ENCODE data around the gene LCAT. TPM values are rescaled to one million over a fixed set of nuclear protein-coding genes. Genes with fewer than 3 reads are reported as not detected.

LCAT gene
- 3.5 TPM for polyA plus RNA-seq (2013)

DNA sequence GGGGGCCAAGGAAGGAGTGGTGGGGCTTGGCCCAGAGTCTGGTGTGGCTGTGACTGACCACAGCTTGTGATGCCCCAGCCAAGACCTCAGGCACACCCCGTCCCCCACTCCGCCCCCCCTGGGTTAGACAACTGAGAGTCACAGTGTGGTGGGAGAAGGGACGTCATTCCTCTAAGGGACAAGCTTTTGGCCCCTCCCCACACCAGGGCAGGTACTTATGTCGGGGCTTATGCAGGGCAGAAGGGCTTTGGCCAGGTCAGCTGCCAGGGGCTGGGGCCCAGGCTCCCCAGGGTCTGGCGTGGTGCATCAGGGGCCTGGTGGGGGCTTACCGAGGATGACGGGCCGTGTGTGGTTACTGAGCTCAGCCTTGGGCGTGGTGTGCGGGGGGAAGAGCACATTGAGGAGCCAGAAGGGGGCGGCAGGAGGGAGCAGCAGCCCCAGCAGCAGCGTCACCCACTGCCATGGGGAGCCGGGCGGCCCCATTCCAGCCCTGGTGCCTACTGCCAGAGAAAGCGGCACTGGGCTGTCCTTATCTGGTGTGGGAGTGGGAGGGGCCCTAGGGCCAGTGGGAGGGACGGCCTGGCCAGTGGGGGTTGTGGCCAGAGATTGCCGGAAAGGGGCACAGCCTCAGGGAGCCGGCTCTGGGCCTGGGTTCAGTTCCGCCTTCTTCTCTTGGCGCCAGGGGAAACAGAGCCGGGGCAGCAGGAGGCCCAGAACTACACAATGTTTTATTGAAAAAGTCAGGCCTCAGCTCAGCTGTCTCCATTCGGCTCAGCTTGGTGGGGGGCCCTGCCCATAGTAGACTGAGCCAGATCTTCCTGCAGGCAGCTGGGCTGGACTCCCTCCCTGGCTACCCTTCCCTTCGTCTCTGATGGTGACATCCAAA lies at the start of gene LCAT:
Gene LCAT (minus strand): TSS at position 502 of the 886 bp plus-strand sequence. CDS start 19 bp downstream, at position 483.
- H3K36me3 ChIP-seq (ENCODE audit: control insufficient read depth in 4 of 4, insufficient read depth in 4 of 4, low read length in 3 of 4), result peaks cover 2 to 52% (median 24%) of the 10 kb centered on the region in 4 experiments
- H3K4me1 ChIP-seq (ENCODE audit: control extremely low read depth in 1 of 4, control insufficient read depth in 4 of 4, insufficient read depth in 4 of 4, low read length in 3 of 4), result peaks cover 0 to 16% (median 10%) of the 10 kb centered on the region in 4 experiments
- H3K4me3 ChIP-seq (ENCODE audit: control insufficient read depth in 1 of 7, extremely low read depth in 1 of 7, insufficient read depth in 4 of 7, low read depth in 2 of 7, low read length in 6 of 7), result no peak within 1 kb of the TSS
- ChIA-PET CTCF (interaction anchor here (1.2 to 2.3 kb wide), 7 partner anchors 7 to 97 kb away, joined by 3 to 6 read pairs (median 4); partner anchors contain the start of gene NRN1L), POLR2A (no interaction called here)
- no peak for DNase-seq
- no peaks in the 10 kb centered on the region for H3K27me3 ChIP-seq (replicated peaks in 2 of 5; ENCODE audit: control insufficient read depth in 4 of 5, insufficient read depth in 5 of 5, low read length in 4 of 5)
- no peak within 1 kb of the TSS for H3K27ac ChIP-seq (ENCODE audit: insufficient read depth in 1 of 2, low read depth in 1 of 2, low read length in 2 of 2, poor library complexity in 1 of 2, severe bottlenecking in 2 of 2)
- H3K9me3 ChIP-seq (ENCODE audit: control extremely low read depth in 1 of 5, control insufficient read depth in 4 of 5, insufficient read depth in 2 of 5, low read depth in 1 of 5, low read length in 4 of 5), result no peaks in the 10 kb centered on the region
- WGBS (ENCODE audit: insufficient coverage), result 91% methylated on average over 20 of the region's 23 CpGs

DNA sequence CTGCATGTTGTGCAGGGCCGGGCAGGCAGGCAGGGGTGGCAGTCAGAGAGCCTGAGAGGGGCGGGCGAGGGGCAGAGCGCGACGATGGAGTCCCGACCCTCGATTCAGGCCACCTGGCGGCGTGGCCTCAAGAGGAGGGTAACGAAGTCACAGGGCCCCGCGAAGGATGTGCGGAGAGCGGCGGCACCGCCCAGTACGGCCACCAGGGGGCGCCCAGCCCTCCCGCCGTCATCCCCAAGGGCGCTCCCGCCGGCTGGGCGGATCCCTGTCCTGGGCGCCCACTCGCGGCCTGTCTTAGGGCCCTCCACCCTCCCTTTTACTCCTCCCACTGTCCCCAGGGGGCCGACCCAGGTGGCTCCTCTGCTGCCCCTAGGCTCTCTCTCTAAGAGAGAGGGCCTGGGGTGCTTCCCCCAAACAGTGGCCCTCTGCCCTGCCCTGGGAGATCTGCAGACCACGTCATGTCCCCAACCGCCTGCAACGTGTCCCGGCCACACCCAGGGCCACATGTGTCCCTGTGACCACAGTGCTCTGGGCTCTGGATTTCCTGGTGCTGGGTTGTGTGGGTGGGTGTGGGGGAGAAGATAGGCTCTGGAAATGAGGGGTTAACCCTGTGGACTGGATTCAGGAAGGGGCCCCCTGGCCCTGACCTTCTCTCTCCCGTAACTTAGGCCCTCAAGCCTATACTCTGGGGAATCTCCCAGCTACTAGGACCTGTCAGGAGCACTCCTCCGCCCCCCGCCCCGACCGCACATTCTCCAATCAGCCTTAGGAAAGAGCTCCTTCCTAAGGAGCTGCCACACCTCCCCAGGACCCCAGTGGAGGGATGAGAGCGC lies 49.5 kb upstream of the LCAT start:
- CTCF ChIA-PET, result interaction anchor here (0.8 to 3.1 kb wide), 15 partner anchors 9 to 237 kb away, joined by 3 to 19 read pairs (median 4); partner anchors contain the start of genes DDX28, DPEP2NB and DUS2
- H3K36me3 ChIP-seq (ENCODE audit: control insufficient read depth in 4 of 4, insufficient read depth in 4 of 4, low read length in 3 of 4), result peaks cover 0 to 10% (median 2%) of the 10 kb centered on the region in 4 experiments
- no peaks in the 10 kb centered on the region for H3K27me3 ChIP-seq (replicated peaks in 2 of 5; ENCODE audit: control insufficient read depth in 4 of 5, insufficient read depth in 5 of 5, low read length in 4 of 5)
- DNase-seq, result peak; percentile 85 to 91 (median 88)
- H3K4me1 ChIP-seq (ENCODE audit: control extremely low read depth in 1 of 4, control insufficient read depth in 4 of 4, insufficient read depth in 4 of 4, low read length in 3 of 4), result peaks cover 0 to 34% (median 32%) of the 10 kb centered on the region in 4 experiments
- POLR2A ChIA-PET, result interaction anchor here (0.8 to 1.7 kb wide), 5 partner anchors 9 to 57 kb away, joined by 3 to 14 read pairs (median 6); partner anchors contain the start of genes DDX28, DUS2 and PSMB10
- peaks cover 0 to 3% (median 0%) of the 10 kb centered on the region in 5 experiments for H3K9me3 ChIP-seq (ENCODE audit: control extremely low read depth in 1 of 5, control insufficient read depth in 4 of 5, insufficient read depth in 2 of 5, low read depth in 1 of 5, low read length in 4 of 5)
- H3K4me3 ChIP-seq (ENCODE audit: control insufficient read depth in 1 of 7, extremely low read depth in 1 of 7, insufficient read depth in 4 of 7, low read depth in 2 of 7, low read length in 6 of 7), result peak overlapping the region in 5 of 7 experiments; percentile 38 to 67 (median 57)
- 2% methylated on average over 27 of the region's 39 CpGs for WGBS (ENCODE audit: insufficient coverage)
- peak overlapping the region in 1 of 2 experiments; percentile 81 for H3K27ac ChIP-seq (ENCODE audit: insufficient read depth in 1 of 2, low read depth in 1 of 2, low read length in 2 of 2, poor library complexity in 1 of 2, severe bottlenecking in 2 of 2)

GRCh38 chr16:67992661-67993206 lies 48.8 kb upstream of the LCAT start:
- Histone ChIP-seq H3K9me3 (ENCODE audit: control extremely low read depth in 1 of 5, control insufficient read depth in 4 of 5, insufficient read depth in 2 of 5, low read depth in 1 of 5, low read length in 4 of 5) (peaks cover 0 to 1% (median 0%) of the 10 kb centered on the region in 5 experiments), H3K4me1 (ENCODE audit: control extremely low read depth in 1 of 4, control insufficient read depth in 4 of 4, insufficient read depth in 4 of 4, low read length in 3 of 4) (peaks cover 0 to 28% (median 26%) of the 10 kb centered on the region in 4 experiments), H3K4me3 (ENCODE audit: control insufficient read depth in 1 of 7, extremely low read depth in 1 of 7, insufficient read depth in 4 of 7, low read depth in 2 of 7, low read length in 6 of 7) (peak overlapping the region in 3 of 7 experiments; percentile 0 to 57 (median 45)), H3K27ac (ENCODE audit: insufficient read depth in 1 of 2, low read depth in 1 of 2, low read length in 2 of 2, poor library complexity in 1 of 2, severe bottlenecking in 2 of 2) (peak overlapping the region in 1 of 2 experiments; percentile 81), H3K27me3 (replicated peaks in 2 of 5; ENCODE audit: control insufficient read depth in 4 of 5, insufficient read depth in 5 of 5, low read length in 4 of 5) (no peaks in the 10 kb centered on the region), H3K36me3 (ENCODE audit: control insufficient read depth in 4 of 4, insufficient read depth in 4 of 4, low read length in 3 of 4) (peaks cover 0 to 10% (median 2%) of the 10 kb centered on the region in 4 experiments)
- CTCF ChIA-PET, result interaction anchor here (0.9 to 3.1 kb wide), 9 partner anchors 10 to 48 kb away, joined by 3 to 19 read pairs (median 3); partner anchors contain the start of genes DDX28 and DUS2
- WGBS (ENCODE audit: insufficient coverage), result 80% methylated on average over 18 of the region's 20 CpGs
- POLR2A ChIA-PET, result interaction anchor here (1.7 kb wide), 1 partner anchor 8 kb away, joined by 8 read pairs; no protein-coding TSS in a partner anchor
- no peak for DNase-seq

DNA sequence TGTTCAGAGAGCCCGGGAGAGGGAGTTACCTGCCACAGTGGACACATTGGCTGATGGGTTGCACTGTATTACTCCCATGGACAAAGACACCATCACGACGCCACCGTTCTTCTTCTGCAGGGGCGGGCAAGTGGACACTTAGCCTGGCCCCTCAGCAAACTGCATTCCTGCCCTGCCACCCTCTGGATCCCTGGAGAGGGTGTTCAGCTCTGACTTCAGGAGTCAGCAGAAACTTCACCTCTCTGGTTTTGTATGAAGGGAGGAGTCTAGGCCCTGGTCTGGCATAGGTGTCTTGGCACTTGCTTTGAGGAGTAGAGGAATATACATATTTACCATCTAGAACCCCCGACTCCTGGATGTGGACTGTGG lies 46.1 kb upstream of the LCAT start:
- WGBS (ENCODE audit: insufficient coverage), result 96% methylated on average over 4 of the region's 6 CpGs
- H3K4me1 ChIP-seq (ENCODE audit: control extremely low read depth in 1 of 4, control insufficient read depth in 4 of 4, insufficient read depth in 4 of 4, low read length in 3 of 4), result peaks cover 6 to 37% (median 32%) of the 10 kb centered on the region in 4 experiments
- no peak for DNase-seq
- CTCF ChIA-PET, result interaction anchor here (0.6 to 3.6 kb wide), 6 partner anchors 9 to 50 kb away, joined by 3 to 10 read pairs (median 3); partner anchors contain the start of gene DPEP3
- no peaks in the 10 kb centered on the region for H3K27me3 ChIP-seq (replicated peaks in 2 of 5; ENCODE audit: control insufficient read depth in 4 of 5, insufficient read depth in 5 of 5, low read length in 4 of 5)
- H3K9me3 ChIP-seq (ENCODE audit: control extremely low read depth in 1 of 5, control insufficient read depth in 4 of 5, insufficient read depth in 2 of 5, low read depth in 1 of 5, low read length in 4 of 5), result no peaks in the 10 kb centered on the region
- H3K4me3 ChIP-seq (ENCODE audit: control insufficient read depth in 1 of 7, extremely low read depth in 1 of 7, insufficient read depth in 4 of 7, low read depth in 2 of 7, low read length in 6 of 7), result no peak overlapping the region
- H3K36me3 ChIP-seq (ENCODE audit: control insufficient read depth in 4 of 4, insufficient read depth in 4 of 4, low read length in 3 of 4), result peaks cover 0 to 10% (median 2%) of the 10 kb centered on the region in 4 experiments
- no peak overlapping the region for H3K27ac ChIP-seq (ENCODE audit: insufficient read depth in 1 of 2, low read depth in 1 of 2, low read length in 2 of 2, poor library complexity in 1 of 2, severe bottlenecking in 2 of 2)
- POLR2A ChIA-PET, result no interaction called here

GRCh38 chr16:67989322-67990017 lies 45.5 kb upstream of the LCAT start:
- Histone ChIP-seq H3K9me3 (ENCODE audit: control extremely low read depth in 1 of 5, control insufficient read depth in 4 of 5, insufficient read depth in 2 of 5, low read depth in 1 of 5, low read length in 4 of 5) (no peaks in the 10 kb centered on the region), H3K4me1 (ENCODE audit: control extremely low read depth in 1 of 4, control insufficient read depth in 4 of 4, insufficient read depth in 4 of 4, low read length in 3 of 4) (peaks cover 6 to 38% (median 34%) of the 10 kb centered on the region in 4 experiments), H3K4me3 (ENCODE audit: control insufficient read depth in 1 of 7, extremely low read depth in 1 of 7, insufficient read depth in 4 of 7, low read depth in 2 of 7, low read length in 6 of 7) (no peak overlapping the region), H3K36me3 (ENCODE audit: control insufficient read depth in 4 of 4, insufficient read depth in 4 of 4, low read length in 3 of 4) (peaks cover 0 to 10% (median 2%) of the 10 kb centered on the region in 4 experiments), H3K27me3 (replicated peaks in 2 of 5; ENCODE audit: control insufficient read depth in 4 of 5, insufficient read depth in 5 of 5, low read length in 4 of 5) (no peaks in the 10 kb centered on the region), H3K27ac (ENCODE audit: insufficient read depth in 1 of 2, low read depth in 1 of 2, low read length in 2 of 2, poor library complexity in 1 of 2, severe bottlenecking in 2 of 2) (no peak overlapping the region)
- POLR2A ChIA-PET, result no interaction called here
- 94% methylated on average over 6 of the region's 8 CpGs for WGBS (ENCODE audit: insufficient coverage)
- CTCF ChIA-PET, result interaction anchor here (0.6 to 7.1 kb wide), 8 partner anchors 9 to 75 kb away, joined by 3 to 35 read pairs (median 3); partner anchors contain the start of genes DPEP2 and DPEP3
- DNase-seq, result no peak

- ChIA-PET POLR2A (no interaction called here), CTCF (interaction anchor here (0.9 to 7.1 kb wide), 7 partner anchors 8 to 75 kb away, joined by 3 to 35 read pairs (median 3); partner anchors contain the start of genes DPEP2 and DPEP3)
- H3K27me3 ChIP-seq (replicated peaks in 2 of 5; ENCODE audit: control insufficient read depth in 4 of 5, insufficient read depth in 5 of 5, low read length in 4 of 5), result no peaks in the 10 kb centered on the region
- no peak overlapping the region for H3K27ac ChIP-seq (ENCODE audit: insufficient read depth in 1 of 2, low read depth in 1 of 2, low read length in 2 of 2, poor library complexity in 1 of 2, severe bottlenecking in 2 of 2)
- 83% methylated on average over 2 of the region's 3 CpGs for WGBS (ENCODE audit: insufficient coverage)
- peaks cover 10 to 42% (median 36%) of the 10 kb centered on the region in 4 experiments for H3K4me1 ChIP-seq (ENCODE audit: control extremely low read depth in 1 of 4, control insufficient read depth in 4 of 4, insufficient read depth in 4 of 4, low read length in 3 of 4)
- no peak overlapping the region for H3K4me3 ChIP-seq (ENCODE audit: control insufficient read depth in 1 of 7, extremely low read depth in 1 of 7, insufficient read depth in 4 of 7, low read depth in 2 of 7, low read length in 6 of 7)
- no peaks in the 10 kb centered on the region for H3K9me3 ChIP-seq (ENCODE audit: control extremely low read depth in 1 of 5, control insufficient read depth in 4 of 5, insufficient read depth in 2 of 5, low read depth in 1 of 5, low read length in 4 of 5)
- H3K36me3 ChIP-seq (ENCODE audit: control insufficient read depth in 4 of 4, insufficient read depth in 4 of 4, low read length in 3 of 4), result peaks cover 0 to 10% (median 2%) of the 10 kb centered on the region in 4 experiments
- DNase-seq, result no peak
These were observed 44.8 kb upstream of the LCAT start for GRCh38 chr16:67988675-67989074.
